HG03064 (cell line): ENCODE data around the gene TMEM97.

ENCODE experiments used
- ATAC-seq: cut with Tn5 transposase; IDR thresholded peaks from one replicate; pipeline ENCODE4 v1.9.1; 2021; ENCODE audit warnings: low read depth; ENCODE audit not compliant: unreplicated experiment

Gene TMEM97

DNA sequence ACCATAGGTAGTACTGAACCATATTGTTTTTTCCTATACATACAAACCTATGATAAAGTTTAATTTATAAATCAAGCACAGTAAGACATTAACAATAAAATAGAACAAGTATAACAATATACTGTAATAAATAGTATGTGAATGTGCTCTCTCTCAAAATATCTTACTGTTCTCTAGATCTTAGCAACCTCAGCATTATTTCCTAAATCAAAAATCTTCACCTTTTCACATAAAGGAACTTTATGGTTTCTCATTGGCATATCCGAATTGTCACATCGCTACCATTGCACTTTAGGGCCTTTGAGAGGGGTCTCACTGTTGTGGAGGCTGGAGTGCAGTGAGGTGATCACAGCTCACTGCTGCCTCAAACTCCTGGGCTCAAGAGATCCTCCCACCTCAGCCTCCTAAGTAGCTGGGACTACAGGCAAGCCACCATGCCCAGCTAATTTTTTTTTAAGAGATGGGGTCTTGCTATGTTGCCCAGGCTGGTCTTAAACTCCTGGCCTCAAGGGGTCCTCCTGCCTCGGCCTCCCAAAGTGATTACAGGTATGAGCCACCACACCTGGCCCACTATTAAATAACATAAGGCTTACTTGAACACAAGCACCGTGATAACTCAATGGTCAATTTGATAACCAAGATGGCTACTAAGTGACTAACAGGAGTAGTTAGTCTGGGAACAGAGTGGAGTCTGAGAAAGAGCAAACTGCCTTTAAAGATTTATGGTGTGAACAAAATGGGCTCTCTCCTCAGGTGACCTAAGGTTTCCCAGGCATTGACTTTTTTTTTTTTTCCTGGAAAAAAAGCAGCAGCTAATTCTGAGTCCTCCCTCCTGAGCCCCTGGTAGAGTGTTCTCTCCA lies 2.9 kb upstream of the TMEM97 start:
- no peak for ATAC-seq

DNA sequence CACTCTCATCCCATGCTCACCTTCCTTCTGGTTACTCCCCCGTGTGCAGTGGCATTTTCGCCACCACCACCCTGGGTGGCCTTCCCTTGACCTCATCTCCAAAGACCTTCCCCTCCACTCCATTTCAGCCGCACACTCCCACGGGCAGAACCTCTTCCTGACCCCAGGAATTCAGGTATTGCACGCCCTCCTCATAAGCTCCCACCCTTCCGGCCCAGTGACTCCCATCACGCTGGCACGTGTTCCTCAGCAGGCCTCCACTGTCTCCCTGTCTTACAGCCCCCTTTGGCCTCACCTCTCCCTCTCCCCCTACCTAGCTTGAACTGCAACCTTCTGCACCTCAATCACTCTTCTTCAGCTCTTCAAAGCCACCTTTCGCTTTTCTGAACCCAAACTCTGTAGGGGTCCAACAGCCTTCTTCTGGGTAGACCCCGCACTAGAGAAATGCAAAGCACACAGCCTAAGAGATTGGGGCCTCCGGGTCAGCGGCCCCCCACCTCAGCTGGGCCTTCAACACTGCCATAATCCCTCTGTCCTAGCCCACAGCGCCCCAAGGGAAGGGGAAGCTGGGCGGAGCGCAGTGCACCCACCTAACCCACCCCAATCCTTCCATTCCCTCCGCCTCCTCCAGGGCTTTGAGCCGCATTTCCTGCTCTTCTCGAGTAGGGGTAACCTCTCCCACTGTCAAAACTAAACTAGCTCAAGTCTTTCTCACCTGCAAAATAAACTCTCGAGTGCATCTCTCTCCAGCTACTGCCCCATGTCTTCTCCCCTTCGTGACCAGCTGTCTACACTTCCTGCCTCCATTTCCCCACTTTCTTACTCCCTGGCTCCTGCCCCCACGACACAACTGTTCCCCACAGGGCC lies 1.7 kb upstream of the TMEM97 start:
- no peak for ATAC-seq

DNA sequence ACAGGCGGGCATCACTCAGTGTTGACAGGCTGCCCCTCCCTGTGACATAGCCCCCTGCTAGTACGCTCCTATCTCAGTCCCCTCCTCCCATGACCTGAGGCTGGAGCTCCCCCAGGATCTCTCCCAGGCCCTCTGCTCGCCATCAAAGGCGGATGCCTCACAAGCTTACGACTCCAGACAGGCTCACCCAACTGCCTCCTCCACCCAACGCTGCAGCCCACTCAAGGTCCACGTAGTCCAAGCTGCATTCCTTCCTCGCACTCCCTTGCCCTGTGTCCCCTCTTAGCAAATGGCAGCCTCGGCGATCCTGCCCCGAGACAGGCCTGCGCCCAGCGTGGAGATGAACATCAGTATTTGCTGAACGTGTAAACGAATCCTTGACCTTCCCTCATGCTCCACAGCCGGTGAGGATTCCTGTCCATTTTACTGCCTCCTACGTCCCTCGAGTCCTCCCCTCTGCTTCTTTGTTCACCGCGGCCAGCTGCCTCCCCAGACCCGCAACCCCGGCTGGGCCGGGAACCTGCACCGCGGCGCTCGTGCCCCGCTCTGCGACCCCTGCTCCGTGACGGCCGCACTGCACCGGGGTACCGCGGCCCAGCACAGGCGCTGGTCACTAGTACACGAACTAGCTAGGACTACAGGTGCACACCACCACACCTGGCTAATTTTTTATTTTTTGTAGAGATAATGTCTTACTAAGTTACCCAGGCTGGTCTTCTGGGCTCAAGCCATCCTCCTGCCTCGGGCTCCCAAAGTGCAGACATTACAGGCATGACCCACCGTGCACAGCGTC lies 838 bp upstream of the TMEM97 start:
- ATAC-seq, result peak; percentile 6

DNA sequence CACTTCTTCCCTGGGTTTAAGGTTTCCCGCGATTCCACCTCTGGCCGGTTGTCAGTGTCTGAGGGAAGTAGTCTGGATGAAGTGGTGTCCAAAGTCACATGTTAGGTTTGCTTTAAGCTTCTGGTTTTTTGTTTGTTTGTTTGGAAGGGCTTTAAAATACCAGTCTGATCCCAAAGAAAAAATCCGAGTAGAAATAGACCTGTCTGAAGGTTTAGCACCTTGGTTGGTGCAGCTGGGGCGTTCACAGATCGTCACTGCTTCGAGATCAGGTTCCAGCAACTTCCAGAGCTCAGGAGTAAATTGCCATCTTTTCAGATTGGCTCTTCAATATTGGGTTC lies 567 bp downstream of the TMEM97 start:
- ATAC-seq, result no peak

DNA sequence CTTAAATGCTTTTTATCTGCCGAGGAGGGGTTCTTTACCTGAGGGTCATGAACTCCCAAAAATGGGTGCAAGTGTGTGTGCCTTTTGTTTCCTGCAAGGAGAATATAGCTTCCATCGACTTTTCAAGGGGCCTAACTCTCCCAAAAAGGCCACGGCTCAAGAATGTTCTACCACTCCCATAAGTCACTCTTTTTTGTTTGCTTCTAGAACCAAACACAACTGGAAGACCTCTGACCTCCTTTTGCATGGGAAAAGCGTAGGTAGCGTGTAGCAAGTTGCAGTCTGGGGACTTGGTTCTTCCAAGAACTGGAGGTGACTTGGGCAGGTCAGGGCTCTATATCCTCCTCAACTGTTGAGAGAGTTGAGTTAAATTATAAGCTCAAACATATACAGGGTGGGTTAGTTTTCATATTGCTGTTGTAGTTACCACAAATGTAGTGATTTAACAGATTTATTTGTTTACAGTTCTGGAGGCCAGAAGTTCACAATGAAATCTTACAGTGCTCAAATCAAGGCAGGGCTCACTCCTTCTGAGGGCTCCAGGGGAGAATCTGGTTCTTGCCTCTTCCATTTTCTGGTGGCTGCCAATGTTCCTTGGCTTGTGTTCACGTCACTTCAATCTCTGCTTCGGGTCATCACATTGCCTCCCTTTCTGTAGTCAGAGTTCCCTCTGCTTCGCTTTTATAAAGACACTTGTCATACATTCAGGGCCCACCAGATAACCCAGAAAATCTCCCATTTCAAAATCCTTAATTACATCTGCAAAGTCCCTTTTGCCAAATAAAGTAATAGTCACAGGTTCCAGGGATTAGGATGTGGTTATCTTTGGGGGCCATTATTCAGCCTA lies 1.4 kb downstream of the TMEM97 start:
- ATAC-seq, result no peak

DNA sequence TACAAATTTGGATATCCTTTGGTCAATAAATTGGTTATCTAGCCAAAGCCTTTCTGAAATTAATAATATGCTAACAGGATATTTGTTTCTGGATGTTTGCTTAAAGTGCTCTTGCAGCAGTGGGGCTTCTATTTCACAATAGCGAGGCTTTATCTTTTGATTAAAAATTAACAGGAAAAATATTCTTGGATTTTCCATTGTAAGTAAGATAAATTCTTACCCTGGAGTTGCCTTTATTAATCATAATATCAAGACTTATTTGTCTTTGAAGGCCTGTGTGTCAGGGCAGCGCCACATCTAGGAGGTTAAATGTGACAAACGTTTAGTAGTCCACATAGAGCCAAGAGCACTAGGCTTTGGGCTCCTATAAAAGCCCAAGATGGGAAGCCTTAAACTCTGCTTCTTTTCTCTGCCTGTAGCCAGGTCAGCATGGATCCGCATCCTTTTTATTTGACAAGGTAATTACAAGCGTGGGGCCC lies 5.3 kb downstream of the TMEM97 start:
- no peak for ATAC-seq

DNA sequence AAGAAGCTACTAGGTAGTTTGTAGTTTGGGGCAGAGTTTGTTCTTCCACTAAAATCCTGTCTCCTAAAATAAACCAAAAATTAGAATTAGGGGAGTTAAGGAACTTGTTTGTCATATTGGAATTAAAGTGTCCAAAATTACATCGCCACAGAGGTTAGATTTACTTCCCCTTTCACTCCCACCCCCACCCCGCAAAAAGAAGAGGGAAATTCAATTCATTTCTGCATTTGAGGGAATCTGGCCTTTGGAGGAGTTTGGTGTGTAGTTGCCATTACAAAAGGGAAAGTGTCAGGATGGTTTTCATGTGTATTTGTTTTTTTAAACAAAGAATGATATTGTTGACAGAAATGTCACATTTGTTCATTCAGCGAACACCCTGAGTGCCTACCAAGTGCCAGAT lies 5.8 kb downstream of the TMEM97 start:
- no peak for ATAC-seq

DNA sequence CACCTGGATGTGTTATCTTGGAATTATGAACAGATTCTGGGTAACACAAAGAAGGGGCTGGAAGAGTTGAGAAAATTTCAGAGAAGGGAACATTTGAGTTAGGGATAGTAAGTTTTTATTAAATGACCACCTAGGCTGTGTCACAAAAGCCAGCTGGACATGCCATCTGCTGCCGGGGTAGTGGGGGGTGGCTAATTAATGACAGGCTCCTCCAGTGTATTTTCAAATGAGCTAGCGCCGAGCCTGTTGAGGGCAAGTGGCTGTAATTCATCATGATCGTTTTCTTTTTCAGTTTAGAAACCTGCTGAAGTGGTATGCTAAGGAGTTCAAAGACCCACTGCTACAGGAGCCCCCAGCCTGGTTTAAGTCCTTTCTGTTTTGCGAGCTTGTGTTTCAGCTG lies 6.2 kb downstream of the TMEM97 start:
- no peak for ATAC-seq

DNA sequence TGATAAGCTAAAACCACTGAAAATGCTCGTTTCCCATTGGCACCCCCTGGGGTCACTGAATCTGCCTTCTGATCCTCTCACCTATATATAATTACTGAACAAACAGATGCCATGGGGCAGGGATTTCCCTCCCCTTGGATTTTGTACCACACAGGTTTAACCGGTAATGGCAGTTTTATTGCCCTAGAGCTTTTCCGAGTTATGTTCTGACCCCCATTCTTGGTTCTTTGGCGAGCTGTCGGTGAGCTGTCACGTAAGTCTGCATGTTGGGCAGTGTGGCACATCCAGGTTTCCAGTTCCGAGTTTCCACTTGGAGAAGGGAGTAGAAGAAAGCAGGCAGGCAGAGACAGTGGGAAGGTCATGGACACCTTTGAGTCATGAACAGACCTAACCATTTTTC lies 7.1 kb downstream of the TMEM97 start:
- ATAC-seq, result no peak

DNA sequence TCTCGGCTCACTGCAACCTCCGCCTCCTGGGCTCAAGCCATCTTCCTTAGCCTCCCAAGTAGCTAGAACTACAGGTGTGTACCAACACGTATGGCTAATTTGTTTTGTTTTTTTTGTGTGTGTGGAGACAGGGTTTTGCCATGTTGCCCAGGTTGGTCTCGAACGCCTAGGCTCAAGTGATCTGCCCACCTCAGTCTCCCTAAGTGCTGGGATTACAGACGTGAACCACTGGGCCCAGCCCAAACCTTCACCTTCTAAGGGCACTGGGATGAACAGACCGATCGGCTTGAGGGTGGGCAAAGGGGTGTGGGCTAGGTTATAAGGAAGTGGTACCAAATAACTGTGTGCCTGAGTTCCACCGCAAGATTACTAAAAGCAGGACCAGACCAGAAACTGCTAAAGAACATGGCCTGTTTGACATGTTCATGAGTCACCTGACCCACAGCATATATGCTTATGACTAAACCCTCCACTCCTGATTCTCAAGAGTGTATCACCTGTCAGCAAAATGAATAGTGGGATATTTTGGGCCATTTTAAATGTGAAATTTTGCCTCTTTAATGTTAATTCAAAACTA lies 8.1 kb downstream of the TMEM97 start:
- ATAC-seq, result no peak

DNA sequence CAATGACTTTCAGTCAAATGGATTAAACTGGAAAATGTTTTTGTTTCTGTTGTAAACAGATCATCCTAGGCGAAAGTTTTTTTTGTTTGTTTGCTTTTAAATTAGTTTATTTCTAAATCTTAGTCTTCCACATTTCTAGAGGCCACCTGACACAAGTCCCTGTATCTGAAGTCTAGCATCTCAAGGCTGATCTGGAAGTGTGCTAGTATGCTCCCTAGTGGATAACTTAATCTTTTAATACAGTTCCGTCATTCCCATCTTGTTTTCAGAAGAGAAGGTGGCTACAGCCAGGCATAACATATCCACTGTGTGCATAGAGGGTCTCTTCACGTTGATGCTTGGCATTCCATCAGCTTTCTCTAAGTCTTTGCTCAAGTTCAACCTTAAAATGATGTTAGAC lies 8.7 kb downstream of the TMEM97 start:
- no peak for ATAC-seq

DNA sequence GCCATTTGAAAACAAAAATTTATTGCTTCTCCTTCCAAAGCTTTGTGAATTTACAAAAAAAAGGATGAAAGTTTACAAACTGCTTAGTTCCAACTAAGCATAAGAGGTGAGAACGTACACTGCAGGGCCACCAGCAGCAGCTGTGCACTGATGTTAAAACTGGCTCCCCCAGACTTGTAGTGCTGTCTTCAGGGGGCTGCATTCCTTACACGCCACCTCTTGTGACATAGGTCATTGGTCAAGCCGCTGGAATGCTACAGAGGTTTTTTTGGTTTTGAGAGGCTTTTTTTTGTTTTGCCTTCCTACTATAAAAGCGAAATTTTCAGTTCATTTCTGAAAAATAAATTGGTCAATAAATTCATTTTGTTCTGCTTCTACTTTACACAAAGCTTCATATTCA lies 9.3 kb downstream of the TMEM97 start:
- ATAC-seq, result no peak

DNA sequence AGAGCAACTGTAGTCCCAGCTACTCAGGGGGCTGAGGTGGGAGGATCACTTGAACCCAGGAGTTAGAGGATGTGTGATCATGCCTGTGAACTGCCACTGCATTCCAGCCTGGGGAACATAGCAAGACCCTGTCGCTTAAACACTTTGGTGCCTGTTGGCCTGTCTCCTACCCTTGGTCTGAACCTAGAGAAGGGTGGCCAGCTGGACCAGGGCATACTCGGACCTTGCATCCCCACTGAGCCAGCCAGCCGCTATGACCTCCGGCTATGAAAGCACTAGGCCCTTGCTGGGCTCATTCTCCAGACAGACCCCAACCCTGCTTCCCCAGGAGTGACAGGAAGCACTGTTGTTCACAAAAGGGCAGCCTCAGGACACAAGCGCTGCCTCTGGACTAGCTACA lies 11.7 kb downstream of the TMEM97 start:
- ATAC-seq, result no peak

DNA sequence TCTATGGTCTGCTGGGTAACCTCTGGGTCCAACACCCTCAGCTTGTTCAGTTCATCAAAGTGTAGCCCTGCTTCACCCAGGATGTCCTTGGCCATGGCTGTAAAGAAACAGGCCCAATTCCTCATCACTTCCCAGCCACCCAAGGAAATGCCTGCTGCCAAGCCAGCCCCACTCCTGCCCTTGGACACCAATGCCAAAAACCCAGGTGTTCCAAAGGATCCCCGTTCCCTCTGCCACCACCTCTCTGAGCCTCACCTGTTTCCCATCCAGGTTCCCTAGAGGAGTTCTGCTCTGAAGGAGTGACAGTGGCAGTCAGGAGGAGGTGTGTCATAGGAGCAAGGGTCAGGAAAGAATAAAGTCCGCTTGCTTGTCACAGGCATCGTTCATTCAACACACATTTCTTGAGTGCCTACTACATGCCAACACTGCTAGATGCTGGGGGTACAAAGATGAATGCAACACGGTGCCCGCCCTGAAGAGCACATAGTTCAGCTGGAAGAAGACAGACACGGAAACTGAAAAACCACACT lies 13.0 kb downstream of the TMEM97 start:
- no peak for ATAC-seq

DNA sequence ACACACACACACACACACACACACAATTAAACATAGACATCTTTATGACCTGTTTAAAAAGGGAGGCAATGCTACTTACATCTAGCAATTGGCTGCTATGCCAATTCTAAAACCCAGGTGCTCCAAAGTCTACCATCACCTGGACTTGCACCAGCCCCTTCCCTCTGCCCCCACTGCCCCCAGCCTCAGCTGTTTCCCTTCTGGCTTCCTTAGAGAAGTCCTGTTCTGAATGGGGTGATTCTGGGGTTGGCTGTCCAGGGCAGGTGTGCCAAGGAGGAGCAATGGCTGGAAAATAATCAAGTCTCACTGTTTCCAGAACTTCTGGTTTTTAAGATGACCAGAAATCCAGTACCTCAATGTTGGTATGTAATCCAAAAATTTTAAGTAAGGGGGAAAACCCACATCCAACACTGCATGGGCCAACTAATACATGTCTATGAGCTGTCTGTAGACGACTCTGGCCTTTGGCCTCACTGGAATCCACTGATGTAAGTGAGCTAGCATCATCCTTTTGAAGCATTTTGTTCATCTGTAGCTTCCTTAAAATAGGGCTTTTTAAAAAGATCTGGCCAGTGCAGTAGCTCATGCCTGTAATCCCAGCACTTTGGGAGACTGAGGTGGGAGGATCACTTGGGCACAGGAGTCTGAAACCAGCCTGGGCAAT lies 14.2 kb downstream of the TMEM97 start:
- ATAC-seq, result no peak

DNA sequence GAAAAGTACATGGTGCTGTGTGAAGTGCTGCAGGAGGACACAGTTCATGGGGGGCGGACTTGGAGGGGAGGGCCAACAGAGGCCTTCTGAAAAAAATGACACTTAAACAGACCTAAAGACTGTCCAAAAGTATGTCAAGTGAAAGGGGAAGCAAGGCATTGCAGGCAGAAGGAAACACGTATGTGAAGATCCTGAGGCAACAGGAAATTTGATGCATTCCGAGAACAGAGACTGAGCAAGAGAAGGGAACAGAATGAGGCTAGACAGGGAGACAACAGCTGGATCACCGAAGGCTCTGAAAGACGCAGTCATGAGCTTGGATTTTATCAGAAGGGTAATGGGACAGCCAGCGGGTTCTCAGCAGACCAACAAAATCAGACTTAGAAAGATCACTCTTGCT lies 15.2 kb downstream of the TMEM97 start:
- no peak for ATAC-seq

DNA sequence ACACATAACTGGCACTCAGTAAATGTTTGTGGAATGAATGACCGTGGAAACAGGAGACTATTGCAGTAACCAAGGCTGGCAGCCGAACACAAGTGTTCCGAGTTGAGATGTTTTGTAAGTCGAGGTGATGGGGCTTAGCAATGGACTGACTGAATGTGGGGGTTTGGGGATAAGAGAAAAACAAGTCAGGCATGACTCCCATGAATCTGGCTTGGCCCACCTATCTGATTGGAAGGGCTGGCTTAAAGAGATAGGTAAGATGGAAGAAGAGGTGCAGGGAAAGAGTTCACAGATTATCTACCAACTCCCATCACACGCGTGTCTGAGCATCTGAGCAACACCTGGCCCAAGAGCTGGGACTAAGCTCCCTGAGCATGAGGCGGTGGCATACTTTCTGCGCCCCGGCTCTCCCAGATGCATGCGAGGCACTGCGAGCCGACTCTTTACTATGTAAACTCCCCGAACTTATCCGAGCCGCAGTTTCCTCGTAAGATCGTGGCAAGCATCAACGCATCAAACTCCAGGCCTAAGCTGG lies 15.7 kb downstream of the TMEM97 start:
- no peak for ATAC-seq

DNA sequence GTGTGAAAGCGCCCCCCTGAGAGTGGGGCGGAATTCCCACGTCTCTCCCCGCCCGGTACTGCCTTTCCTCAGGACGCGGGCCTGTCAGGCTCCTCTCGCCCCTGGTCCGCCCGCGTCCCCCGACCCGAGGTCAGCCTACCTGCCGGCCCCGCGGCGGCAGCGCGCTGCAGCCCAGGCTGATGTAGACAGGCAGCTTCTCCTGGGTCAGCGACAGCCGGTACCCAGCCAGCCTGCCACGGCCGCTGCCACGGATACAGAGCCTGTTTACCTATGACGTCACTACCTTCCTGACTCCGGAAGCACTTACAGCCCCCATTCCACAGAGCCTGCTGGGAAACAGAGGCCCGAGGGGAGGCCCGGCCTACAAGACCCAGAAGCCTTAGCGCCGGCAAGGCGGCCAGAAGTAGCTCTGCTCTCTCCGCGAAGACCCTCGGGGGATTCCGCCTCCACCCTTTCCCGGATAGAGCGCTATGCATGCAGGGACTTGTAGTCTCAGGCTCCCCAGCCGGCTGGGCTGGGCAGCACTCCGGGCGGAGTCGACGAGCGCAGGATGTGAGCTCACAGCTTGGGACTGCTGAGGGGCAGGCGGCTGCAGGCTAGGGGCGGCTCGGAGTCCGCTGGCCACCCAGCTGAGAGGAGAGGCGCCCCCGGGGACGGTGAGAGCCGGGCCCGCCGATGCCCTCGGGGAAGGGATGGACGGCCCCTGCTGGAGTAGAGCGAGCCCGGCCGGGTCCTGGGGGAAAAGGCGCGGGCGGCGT lies 16.4 kb downstream of the TMEM97 start, which contains the start of the genes IFT20 and TNFAIP1:
IFT20 (minus strand) TSS at position 272 of the 758 bp plus-strand sequence. CDS start 3,487 bp downstream, outside the sequence.
TNFAIP1 (plus strand) TSS at position 561 of the 758 bp plus-strand sequence. CDS start 3,761 bp downstream, outside the sequence.
- ATAC-seq, result peak; percentile 93
